Gastroesophageal sphincter (tissue), 3 donors: ENCODE measurements around the gene HCFC1.

ENCODE experiments used
- CTCF ChIP-seq, 4 experiments: fragments of 200-600 bp in 2 of 4; fragments of 450-650 bp in 2 of 4; sonication (generic) in 1 of 4; IDR thresholded peaks; one replicate each; pipeline ENCODE4 v1.5.1; 2017 to 2019; ENCODE audit warnings: antibody characterized with exemption in 4 of 4, mild to moderate bottlenecking in 2 of 4, moderate library complexity in 2 of 4
- POLR2A ChIP-seq, 2 donors: fragments of 450-650 bp; IDR thresholded peaks; one replicate each; pipeline ENCODE4 v1.6.1; 2017; ENCODE audit warnings: antibody characterized with exemption in 2 of 2, mild to moderate bottlenecking in 2 of 2, moderate library complexity in 1 of 2
- POLR2AphosphoS5 ChIP-seq: sonication (generic); formaldehyde crosslinking; IDR thresholded peaks from one replicate; pipeline ENCODE4 v1.6.1; 2017; ENCODE audit warnings: antibody characterized with exemption

- TF ChIP-seq POLR2A (IDR thresholded peaks at IDR 0.05) (no peak), CTCF (IDR thresholded peaks at IDR 0.05) (no peak), POLR2AphosphoS5 (no peak)
These were observed 36.9 kb upstream of the HCFC1 start for GRCh38 chrX:154008521-154008920.
